ENCODE measurements around the gene CACNA2D1. TPM values are rescaled to one million over a fixed set of nuclear protein-coding genes. Genes with fewer than 3 reads are reported as not detected.

The CACNA2D1 gene
- total RNA-seq, 4 donors from 2014 or later: 41.8 to 125 (median 56.2) TPM

DNA sequence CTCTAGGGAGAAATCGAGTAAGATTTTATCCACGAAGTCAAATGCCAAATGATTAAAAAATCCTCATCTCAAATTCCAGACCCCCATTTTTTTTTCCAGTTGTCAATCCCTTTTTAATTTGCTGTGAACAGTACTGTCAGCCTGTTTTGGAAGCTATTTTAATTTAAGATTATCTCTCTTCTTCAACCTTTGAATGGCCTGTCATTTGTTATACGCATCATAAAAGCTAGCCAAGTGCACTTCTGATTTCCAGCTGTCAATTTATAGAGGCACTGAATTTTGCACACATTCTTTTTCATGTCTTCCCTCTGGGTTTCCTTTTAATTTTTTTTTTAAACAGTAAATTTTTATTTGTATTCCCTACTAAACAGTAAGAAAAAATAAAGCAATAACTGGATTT is 337.4 kb downstream of the CACNA2D1 start:
- TF ChIP-seq, protein P1, sequence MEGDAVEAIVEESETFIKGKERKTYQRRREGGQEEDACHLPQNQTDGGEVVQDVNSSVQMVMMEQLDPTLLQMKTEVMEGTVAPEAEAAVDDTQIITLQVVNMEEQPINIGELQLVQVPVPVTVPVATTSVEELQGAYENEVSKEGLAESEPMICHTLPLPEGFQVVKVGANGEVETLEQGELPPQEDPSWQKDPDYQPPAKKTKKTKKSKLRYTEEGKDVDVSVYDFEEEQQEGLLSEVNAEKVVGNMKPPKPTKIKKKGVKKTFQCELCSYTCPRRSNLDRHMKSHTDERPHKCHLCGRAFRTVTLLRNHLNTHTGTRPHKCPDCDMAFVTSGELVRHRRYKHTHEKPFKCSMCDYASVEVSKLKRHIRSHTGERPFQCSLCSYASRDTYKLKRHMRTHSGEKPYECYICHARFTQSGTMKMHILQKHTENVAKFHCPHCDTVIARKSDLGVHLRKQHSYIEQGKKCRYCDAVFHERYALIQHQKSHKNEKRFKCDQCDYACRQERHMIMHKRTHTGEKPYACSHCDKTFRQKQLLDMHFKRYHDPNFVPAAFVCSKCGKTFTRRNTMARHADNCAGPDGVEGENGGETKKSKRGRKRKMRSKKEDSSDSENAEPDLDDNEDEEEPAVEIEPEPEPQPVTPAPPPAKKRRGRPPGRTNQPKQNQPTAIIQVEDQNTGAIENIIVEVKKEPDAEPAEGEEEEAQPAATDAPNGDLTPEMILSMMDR (IDR thresholded peaks at IDR 0.05; ENCODE audit: low read depth): no peak

DNA sequence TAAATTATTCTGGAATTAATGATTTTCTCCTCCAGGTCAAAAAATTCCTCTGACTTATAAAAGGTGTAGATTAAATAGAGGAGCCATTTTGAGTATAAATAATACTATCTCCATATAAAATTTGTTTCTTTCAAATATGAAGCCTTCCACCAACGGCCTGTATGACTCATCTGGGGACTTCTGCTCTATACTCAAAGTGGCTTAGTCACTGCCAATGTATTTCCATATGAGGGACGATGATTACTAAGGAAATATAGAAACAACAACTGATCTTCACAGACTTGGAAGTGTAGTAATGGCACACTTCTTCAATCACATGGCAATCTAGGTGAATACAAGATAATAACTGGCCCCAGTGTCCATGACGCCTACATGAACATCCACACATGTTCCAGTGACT is 338.1 kb downstream of the CACNA2D1 start:
- TF ChIP-seq, protein P1 (IDR thresholded peaks at IDR 0.05; ENCODE audit: low read depth): no peak

DNA sequence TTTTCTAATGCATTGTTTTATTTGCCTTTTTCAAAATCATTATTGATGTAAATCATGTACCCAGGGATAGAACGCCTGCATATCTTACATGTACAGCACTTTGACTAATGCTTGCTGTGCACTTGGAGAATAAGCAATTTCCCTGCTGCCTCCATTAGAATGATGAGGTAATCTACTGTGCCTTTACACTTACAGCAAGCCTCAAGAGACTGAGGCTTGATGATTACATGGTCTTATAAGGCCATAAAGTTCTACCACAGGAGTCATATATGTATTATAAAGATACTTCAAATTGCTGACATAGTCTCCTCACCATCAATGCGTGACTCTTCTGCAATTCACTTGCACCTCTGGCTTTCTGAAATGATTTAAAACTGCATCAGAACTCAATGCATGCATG is 345.2 kb downstream of the CACNA2D1 start:
- TF ChIP-seq, protein P1 (IDR thresholded peaks at IDR 0.05; ENCODE audit: low read depth): no peak

DNA sequence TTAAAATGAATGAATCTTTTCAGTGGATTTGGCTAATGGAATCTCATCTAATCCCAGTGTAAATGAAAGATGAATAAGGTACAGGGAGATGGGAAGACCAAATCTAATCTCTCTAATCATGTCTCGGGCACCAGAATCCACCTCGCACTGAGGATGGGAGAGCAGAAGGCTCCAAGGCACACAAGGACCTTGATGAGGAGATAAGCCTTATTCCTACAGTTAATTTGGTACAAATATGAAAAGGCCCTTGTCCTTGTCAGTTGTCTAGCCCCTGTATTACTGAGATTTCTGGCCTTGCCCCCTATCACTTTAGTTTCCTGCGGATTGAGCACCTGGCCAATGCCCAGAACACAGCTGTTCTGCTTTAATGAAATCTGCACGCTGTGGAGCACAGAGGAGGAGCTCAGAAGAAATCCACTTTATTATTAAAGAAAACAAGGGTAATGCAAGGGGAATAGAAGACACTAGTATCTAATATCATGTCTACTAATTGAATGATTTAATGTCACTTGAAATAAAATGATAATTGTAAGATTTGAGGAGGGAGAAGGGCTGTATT is 352.4 kb downstream of the CACNA2D1 start:
- TF ChIP-seq, protein P1 (IDR thresholded peaks at IDR 0.05; ENCODE audit: low read depth): no peak

DNA sequence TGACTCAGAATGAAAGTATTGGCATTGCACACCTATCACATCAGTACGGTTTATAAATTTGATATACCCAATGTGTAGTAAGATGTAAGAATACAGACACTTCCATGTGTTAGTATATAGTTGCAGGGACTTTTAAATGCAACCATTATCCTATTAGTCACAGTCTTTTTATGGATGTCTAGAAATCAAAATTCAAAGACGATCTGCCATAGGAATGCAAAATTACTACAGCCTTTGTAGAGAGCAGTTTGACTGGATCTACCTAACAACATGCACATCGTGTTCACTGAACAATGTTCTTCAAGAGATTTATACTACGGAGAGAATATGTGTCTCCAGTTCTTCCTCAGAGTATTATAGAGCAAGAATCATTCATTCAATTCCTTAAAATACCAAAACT is 356.5 kb downstream of the CACNA2D1 start:
- TF ChIP-seq, protein P1 (IDR thresholded peaks at IDR 0.05; ENCODE audit: low read depth): no peak

DNA sequence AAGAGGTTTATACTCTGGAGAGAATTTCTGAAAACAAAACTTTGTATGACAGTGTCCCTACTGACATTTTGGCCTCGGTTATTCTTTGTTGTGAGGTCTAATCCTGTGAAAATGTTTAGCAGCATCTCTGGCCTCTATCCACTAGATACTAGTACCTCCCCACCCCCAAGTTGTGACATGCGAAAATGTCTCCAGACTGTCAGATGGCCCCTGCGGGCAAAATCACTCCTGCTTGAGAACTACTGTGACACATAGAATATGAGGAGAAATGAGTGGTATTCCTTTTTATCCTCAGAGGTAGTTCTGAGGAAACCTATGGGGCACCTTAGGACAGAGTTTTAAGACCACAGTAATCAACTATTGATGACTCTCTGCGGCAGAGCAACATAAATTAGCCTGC is 358.5 kb downstream of the CACNA2D1 start:
- TF ChIP-seq, protein P1 (IDR thresholded peaks at IDR 0.05; ENCODE audit: low read depth): no peak

DNA sequence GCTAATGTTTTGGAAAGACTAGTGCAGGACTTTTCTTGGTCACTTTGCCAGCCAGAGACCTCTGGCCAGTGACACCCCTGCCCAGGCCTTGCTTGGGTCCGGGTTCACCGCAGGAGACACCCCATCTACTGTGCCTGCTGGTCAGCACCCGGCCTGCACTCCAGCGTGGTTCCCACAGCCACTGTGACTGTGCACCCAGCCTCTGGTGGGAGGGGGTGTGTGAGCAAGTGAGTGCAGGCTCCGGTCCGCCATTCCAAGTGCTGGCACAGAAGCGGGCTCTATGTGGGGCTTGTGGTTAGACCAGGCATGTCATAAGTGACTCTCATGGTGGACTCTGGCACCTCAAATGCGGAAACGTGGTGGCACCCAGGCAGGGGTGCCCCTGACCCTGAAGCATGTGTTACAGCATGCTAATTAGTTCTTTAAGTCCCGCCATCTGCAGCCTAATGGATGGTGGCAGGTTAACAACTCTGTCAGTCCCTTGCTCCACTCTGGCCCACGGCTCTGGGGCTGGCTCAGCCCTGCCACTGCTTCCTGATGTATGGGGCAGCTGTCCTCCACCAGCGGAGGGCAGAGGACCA is 361.8 kb downstream of the CACNA2D1 start:
- TF ChIP-seq, protein P1 (IDR thresholded peaks at IDR 0.05; ENCODE audit: low read depth): no peak
